T-helper 2 cell treated with Interferon-gamma antibody and Interleukin-4, amounts not matched to agents 5 μg/mL and 100 μg/mL, for 36 hours (primary cell): Measurements from ENCODE around the gene CYP26A1.

Experiments used
- DNase-seq: peaks from one replicate; pipeline ENCODE4 v3.0.0; 2021; ENCODE audit warnings: low spot score
- H3K27ac Mint-ChIP-seq: one replicate; pipeline ENCODE4 v1.8.0; 2021; ENCODE audit warnings: mild to moderate bottlenecking, mixed read lengths
- H3K27me3 Mint-ChIP-seq: one replicate; pipeline ENCODE4 v1.8.0; 2021; ENCODE audit warnings: low read depth, mixed read lengths
- H3K36me3 Mint-ChIP-seq: one replicate; pipeline ENCODE4 v1.8.0; 2021; ENCODE audit warnings: low read depth, mixed read lengths
- H3K4me1 Mint-ChIP-seq: one replicate; pipeline ENCODE4 v1.8.0; 2021; ENCODE audit warnings: low read depth, mixed read lengths
- H3K4me3 Mint-ChIP-seq: one replicate; pipeline ENCODE4 v1.8.0; 2022; ENCODE audit warnings: mild to moderate bottlenecking, moderate library complexity, mixed read lengths
- H3K9me3 Mint-ChIP-seq: one replicate; pipeline ENCODE4 v1.8.0; 2021; ENCODE audit warnings: mixed read lengths

CYP26A1 gene

GRCh38 chr10:93073539-93074146, at the start of gene CYP26A1:
Gene CYP26A1, plus strand, starts transcription at chr10:93073893. Its CDS starts 42 bp downstream, at chr10:93073935.
- H3K4me3 Mint-ChIP-seq, result peak within 1 kb of the TSS; percentile 79
- DNase-seq, result no peak
- no peak within 1 kb of the TSS for H3K27ac Mint-ChIP-seq
- peaks cover 3% of the 10 kb centered on the region for H3K36me3 Mint-ChIP-seq
- peaks cover 80% of the 10 kb centered on the region for H3K27me3 Mint-ChIP-seq
- peaks cover 18% of the 10 kb centered on the region for H3K4me1 Mint-ChIP-seq
- no peaks in the 10 kb centered on the region for H3K9me3 Mint-ChIP-seq

- no peaks in the 10 kb centered on the region for H3K36me3 Mint-ChIP-seq
- H3K27ac Mint-ChIP-seq, result no peak overlapping the region
- H3K9me3 Mint-ChIP-seq, result no peaks in the 10 kb centered on the region
- H3K4me1 Mint-ChIP-seq, result no peaks in the 10 kb centered on the region
- H3K4me3 Mint-ChIP-seq, result no peak overlapping the region
- no peaks in the 10 kb centered on the region for H3K27me3 Mint-ChIP-seq
- DNase-seq, result no peak
Observed at GRCh38 chr10:93026072-93026471, 47.6 kb upstream of the CYP26A1 start.

GRCh38 chr10:93027508-93027907, 46.2 kb upstream of the CYP26A1 start:
- no peak overlapping the region for H3K27ac Mint-ChIP-seq
- no peaks in the 10 kb centered on the region for H3K36me3 Mint-ChIP-seq
- H3K9me3 Mint-ChIP-seq, result no peaks in the 10 kb centered on the region
- no peaks in the 10 kb centered on the region for H3K4me1 Mint-ChIP-seq
- H3K27me3 Mint-ChIP-seq, result no peaks in the 10 kb centered on the region
- no peak for DNase-seq
- no peak overlapping the region for H3K4me3 Mint-ChIP-seq

GRCh38 chr10:93028883-93029282, 44.8 kb upstream of the CYP26A1 start:
- no peaks in the 10 kb centered on the region for H3K36me3 Mint-ChIP-seq
- H3K27ac Mint-ChIP-seq, result no peak overlapping the region
- no peak for DNase-seq
- H3K27me3 Mint-ChIP-seq, result no peaks in the 10 kb centered on the region
- no peak overlapping the region for H3K4me3 Mint-ChIP-seq
- H3K4me1 Mint-ChIP-seq, result no peaks in the 10 kb centered on the region
- H3K9me3 Mint-ChIP-seq, result no peaks in the 10 kb centered on the region

GRCh38 chr10:93030409-93030808, 43.3 kb upstream of the CYP26A1 start:
- DNase-seq, result no peak
- no peaks in the 10 kb centered on the region for H3K36me3 Mint-ChIP-seq
- H3K4me3 Mint-ChIP-seq, result no peak overlapping the region
- H3K4me1 Mint-ChIP-seq, result no peaks in the 10 kb centered on the region
- no peaks in the 10 kb centered on the region for H3K9me3 Mint-ChIP-seq
- no peak overlapping the region for H3K27ac Mint-ChIP-seq
- H3K27me3 Mint-ChIP-seq, result no peaks in the 10 kb centered on the region

GRCh38 chr10:93032105-93032808, 41.4 kb upstream of the CYP26A1 start:
- Mint-ChIP-seq H3K4me3 (no peak overlapping the region), H3K27me3 (no peaks in the 10 kb centered on the region), H3K4me1 (no peaks in the 10 kb centered on the region), H3K9me3 (no peaks in the 10 kb centered on the region), H3K36me3 (no peaks in the 10 kb centered on the region), H3K27ac (no peak overlapping the region)
- DNase-seq, result no peak

GRCh38 chr10:93032809-93033137, 40.9 kb upstream of the CYP26A1 start:
- no peak overlapping the region for H3K27ac Mint-ChIP-seq
- no peaks in the 10 kb centered on the region for H3K4me1 Mint-ChIP-seq
- no peaks in the 10 kb centered on the region for H3K27me3 Mint-ChIP-seq
- no peaks in the 10 kb centered on the region for H3K9me3 Mint-ChIP-seq
- no peak overlapping the region for H3K4me3 Mint-ChIP-seq
- DNase-seq, result no peak
- H3K36me3 Mint-ChIP-seq, result no peaks in the 10 kb centered on the region

- no peak overlapping the region for H3K27ac Mint-ChIP-seq
- no peak for DNase-seq
- H3K4me1 Mint-ChIP-seq, result no peaks in the 10 kb centered on the region
- H3K36me3 Mint-ChIP-seq, result no peaks in the 10 kb centered on the region
- no peaks in the 10 kb centered on the region for H3K27me3 Mint-ChIP-seq
- no peaks in the 10 kb centered on the region for H3K9me3 Mint-ChIP-seq
- H3K4me3 Mint-ChIP-seq, result no peak overlapping the region
Observed at GRCh38 chr10:93034426-93034825, 39.3 kb upstream of the CYP26A1 start.

- no peak overlapping the region for H3K27ac Mint-ChIP-seq
- no peaks in the 10 kb centered on the region for H3K27me3 Mint-ChIP-seq
- DNase-seq, result no peak
- no peaks in the 10 kb centered on the region for H3K9me3 Mint-ChIP-seq
- peaks cover 2% of the 10 kb centered on the region for H3K4me1 Mint-ChIP-seq
- no peaks in the 10 kb centered on the region for H3K36me3 Mint-ChIP-seq
- no peak overlapping the region for H3K4me3 Mint-ChIP-seq
Observed at GRCh38 chr10:93039110-93039509, 34.6 kb upstream of the CYP26A1 start.

- H3K4me1 Mint-ChIP-seq, result peaks cover 2% of the 10 kb centered on the region
- no peak overlapping the region for H3K4me3 Mint-ChIP-seq
- H3K9me3 Mint-ChIP-seq, result no peaks in the 10 kb centered on the region
- no peak overlapping the region for H3K27ac Mint-ChIP-seq
- H3K27me3 Mint-ChIP-seq, result no peaks in the 10 kb centered on the region
- DNase-seq, result no peak
- no peaks in the 10 kb centered on the region for H3K36me3 Mint-ChIP-seq
Observed at GRCh38 chr10:93039721-93040120, 34.0 kb upstream of the CYP26A1 start.

- no peak for DNase-seq
- Mint-ChIP-seq H3K36me3 (peaks cover 3% of the 10 kb centered on the region), H3K4me3 (no peak overlapping the region), H3K27ac (no peak overlapping the region), H3K4me1 (no peaks in the 10 kb centered on the region), H3K27me3 (peaks cover 6% of the 10 kb centered on the region), H3K9me3 (no peaks in the 10 kb centered on the region)
Observed at GRCh38 chr10:93054486-93054885, 19.2 kb upstream of the CYP26A1 start.

GRCh38 chr10:93058139-93058538, 15.6 kb upstream of the CYP26A1 start:
- Mint-ChIP-seq H3K27ac (no peak overlapping the region), H3K36me3 (peaks cover 6% of the 10 kb centered on the region), H3K9me3 (no peaks in the 10 kb centered on the region), H3K4me1 (peaks cover 2% of the 10 kb centered on the region), H3K4me3 (no peak overlapping the region), H3K27me3 (peaks cover 21% of the 10 kb centered on the region)
- DNase-seq, result no peak

- Mint-ChIP-seq H3K27me3 (peaks cover 38% of the 10 kb centered on the region), H3K4me3 (peak within 1 kb of the TSS; percentile 68), H3K36me3 (peaks cover 6% of the 10 kb centered on the region), H3K4me1 (peaks cover 2% of the 10 kb centered on the region), H3K9me3 (no peaks in the 10 kb centered on the region), H3K27ac (no peak within 1 kb of the TSS)
- no peak for DNase-seq
Observed at GRCh38 chr10:93059975-93060886, 13.5 kb upstream of the CYP26A1 start, which contains the start of gene CYP26C1. Gene CYP26C1, plus strand, starts transcription at chr10:93060798. Its CDS starts 466 bp downstream, at chr10:93061264.
